GM12878 (cell line): Measurements from ENCODE around the gene TBC1D22B. TPM values are rescaled to one million over a fixed set of nuclear protein-coding genes. Genes with fewer than 3 reads are reported as not detected.

Source experiments
- ATAC-seq: fragments of 200-7000 bp; cut with Tn5 transposase; 3 replicates; pipeline ENCODE4 v1.9.1; 2020; ENCODE audit warnings: mild to moderate bottlenecking, moderate library complexity
- BruUV-seq: library from RNA; stranded (reverse); fragments of 400-500 nt; replicated peaks from 2 replicates; lab custom pipeline; 2021; lab: Mats Ljungman, UMichigan
- CTCF ChIA-PET: fragments of 300-600 bp; sonication (Branson Sonifier 250); formaldehyde crosslinking; extraction: SDS; loops from one replicate; lab custom pipeline; 2021; ENCODE audit warnings: inconsistent platforms; lab: Yijun Ruan, JAX
- POLR2A ChIA-PET: fragments of 350-600 bp; formaldehyde crosslinking; extraction: SDS; loops from one replicate; lab custom pipeline; 2021; ENCODE audit warnings: inconsistent platforms; lab: Charles Lee
- RAD21 ChIA-PET: fragments of 300-600 bp; sonication (Branson Sonifier 250); formaldehyde crosslinking; loops from one replicate; lab custom pipeline; 2023; ENCODE audit warnings: antibody characterized with exemption; ENCODE audit not compliant: unreplicated experiment; lab: Charles Lee
- SMC1A ChIA-PET: fragments of 300-600 bp; sonication (Branson Sonifier 250); formaldehyde crosslinking; loops from one replicate; lab custom pipeline; 2023; ENCODE audit not compliant: unreplicated experiment, uncharacterized antibody; lab: Charles Lee
- DNase-seq: peaks from one replicate; pipeline ENCODE4 v3.0.0-alpha.2; 2011; ENCODE audit warnings: low read depth, low spot score
- FAIRE-seq: peaks from 3 replicates; lab custom pipeline; 2011; peaks lifted over from hg19 to GRCh38; lab: Jason Lieb, UNC
- H2AFZ ChIP-seq: 2 replicates; pipeline ENCODE4 v1.6.0; 2011; ENCODE audit warnings: low read depth, low read length, control low read depth; ENCODE audit not compliant: control insufficient read depth
- H3K27ac ChIP-seq: 2 replicates; pipeline ENCODE4 v1.5.1; 2011; ENCODE audit warnings: control low read depth; ENCODE audit not compliant: control insufficient read depth, insufficient read depth
- H3K27me3 ChIP-seq, 2 experiments: replicated peaks in 1 of 2; 2 replicates each; pipeline versions ENCODE4 v1.6.0 to v1.6.1; 2011; ENCODE audit warnings: low read length in 1 of 2; ENCODE audit not compliant: control insufficient read depth in 2 of 2, insufficient read depth in 2 of 2
- H3K36me3 ChIP-seq, 2 experiments: 2 replicates each; pipeline ENCODE4 v1.5.1; 2011; ENCODE audit warnings: low read length in 1 of 2; ENCODE audit not compliant: control insufficient read depth in 2 of 2, insufficient read depth in 2 of 2
- H3K4me1 ChIP-seq: 2 replicates; pipeline ENCODE4 v1.6.1; 2011; ENCODE audit warnings: mild to moderate bottlenecking, low read length, moderate library complexity, mixed read lengths; ENCODE audit not compliant: control insufficient read depth, insufficient read depth
- H3K4me2 ChIP-seq: 2 replicates; pipeline ENCODE4 v1.6.0; 2011; ENCODE audit warnings: control low read depth; ENCODE audit not compliant: control insufficient read depth, insufficient read depth
- H3K4me3 ChIP-seq: fragments of 200-600 bp; sonication (generic); 2 replicates; pipeline ENCODE4 v1.5.1; 2016
- H3K79me2 ChIP-seq: 2 replicates; pipeline ENCODE4 v1.6.0; 2011; ENCODE audit warnings: low read length; ENCODE audit not compliant: control insufficient read depth, insufficient read depth
- H3K9ac ChIP-seq: 2 replicates; pipeline ENCODE4 v1.8.0; 2011; ENCODE audit warnings: low read length, control low read depth, mixed read lengths; ENCODE audit not compliant: control insufficient read depth, insufficient read depth
- H3K9me3 ChIP-seq: replicated peaks from 3 replicates; pipeline ENCODE4 v1.5.1; 2011; ENCODE audit warnings: mild to moderate bottlenecking, low read length; ENCODE audit not compliant: control insufficient read depth, insufficient read depth
- H4K20me1 ChIP-seq: 2 replicates; pipeline ENCODE4 v1.6.0; 2011; ENCODE audit not compliant: control insufficient read depth, insufficient read depth
- BHLHE40 ChIP-seq, 2 experiments: fragments of 450-650 bp in 1 of 2; IDR thresholded peaks; 2 replicates each; pipeline ENCODE4 v1.6.1; 2011 to 2017; ENCODE audit warnings: low read depth in 2 of 2, borderline replicate concordance in 1 of 2, improper control_type of control experiment in 1 of 2, low read length in 1 of 2, mild to moderate bottlenecking in 1 of 2
- CHD1 ChIP-seq: IDR thresholded peaks from 2 replicates; pipeline ENCODE4 v1.6.1; 2012; ENCODE audit warnings: low read depth, low read length, improper control_type of control experiment
- CREM ChIP-seq: IDR thresholded peaks from 2 replicates; pipeline ENCODE4 v1.6.1; 2014; ENCODE audit warnings: antibody characterized with exemption, low read depth
- EGR1 ChIP-seq, 2 experiments: IDR thresholded peaks; 1 replicate in 1 of 2; 2 replicates in 1 of 2; pipeline ENCODE4 v1.6.1; 2011 to 2012; ENCODE audit warnings: low read depth in 2 of 2, low read length in 2 of 2, borderline replicate concordance in 1 of 2, mild to moderate bottlenecking in 1 of 2, moderate library complexity in 1 of 2
- IKZF1 ChIP-seq: fragments of 450-650 bp; conservative IDR thresholded peaks from 2 replicates; pipeline ENCODE4 v1.6.1; 2017; ENCODE audit warnings: antibody characterized with exemption, mild to moderate bottlenecking
- POLR2A ChIP-seq: IDR thresholded peaks from 2 replicates; pipeline ENCODE4 v1.6.1; 2011; ENCODE audit warnings: low read depth, mild to moderate bottlenecking, low read length
- STAT1 ChIP-seq: fragments of 450-650 bp; conservative IDR thresholded peaks from 2 replicates; pipeline ENCODE4 v1.6.1; 2014; ENCODE audit warnings: antibody characterized with exemption, mild to moderate bottlenecking
- TAF1 ChIP-seq: IDR thresholded peaks from 2 replicates; pipeline ENCODE4 v1.6.1; 2011; ENCODE audit warnings: mild to moderate bottlenecking, low read depth, low read length, borderline replicate concordance
- TARDBP ChIP-seq: IDR thresholded peaks from 2 replicates; pipeline ENCODE4 v1.6.1; 2016; ENCODE audit warnings: borderline replicate concordance
- ZNF24 ChIP-seq: fragments of 450-650 bp; IDR thresholded peaks from 2 replicates; pipeline ENCODE4 v1.6.1; 2017; ENCODE audit warnings: antibody characterized with exemption, mild to moderate bottlenecking
- ZZZ3 ChIP-seq: IDR thresholded peaks from 2 replicates; pipeline ENCODE4 v1.6.1; 2011; ENCODE audit warnings: low read depth; ENCODE audit not compliant: control insufficient read depth, insufficient read length
- WGBS: methylation state at CpG from one replicate; pipeline ENCODE4 v1.1.6; 2016; ENCODE audit warnings: low lambda C conversion rate; ENCODE audit not compliant: insufficient replicate concordance, insufficient coverage; ENCODE audit errors: missing lambda C conversion rate; 5-methylcytosine and 5-hydroxymethylcytosine counted together
- in situ Hi-C: fragments of 300-500 bp; cut with MboI; formaldehyde crosslinking; loops from 9 replicates; pipeline ENCODE4 v1.14.3; 2018; ENCODE audit warnings: mixed read lengths
- intact Hi-C: fragments of 100-400 bp; cut with micrococcal nuclease; formaldehyde crosslinking; loops from one replicate; pipeline ENCODE4 v1.14.2; 2022; ENCODE audit not compliant: unreplicated experiment
- polyA plus RNA-seq, 11 experiments: library from polyadenylated mRNA; depleted of rRNA in 4 of 11; unstranded in 6 of 11; stranded (reverse) in 5 of 11; fragments of >200 nt; fragmentation: Nextera tagmentation in 4 of 11; fragmentation: Illumina TruSeq in 1 of 11; extraction: Ambion mirVana in 4 of 11; extraction: Trizol in 1 of 11; gene quantifications; 1 replicate in 1 of 11; 2 replicates in 10 of 11; pipeline versions ENCODE4 v1.2.1 to v1.2.3, GENCODE V29; 2011 to 2016; ENCODE audit warnings: inconsistent platforms in 2 of 11, missing spikeins in 2 of 11, low read depth in 1 of 11
- total RNA-seq, 4 experiments: library from RNA; depleted of rRNA in 3 of 4; stranded (reverse); fragments of >200 nt in 3 of 4; fragmentation: Illumina TruSeq in 1 of 4; extraction: Trizol in 1 of 4; gene quantifications; 2 replicates each; pipeline versions ENCODE4 v1.2.1 to v1.2.3, GENCODE V29; 2013 to 2021
- TF ChIP-seq, protein P1 (sequence below): fragments of 450-650 bp; IDR thresholded peaks from 2 replicates; pipeline ENCODE4 v1.6.1; 2017; ENCODE audit warnings: mild to moderate bottlenecking
- TF ChIP-seq, protein P2 (sequence below): fragments of 450-650 bp; IDR thresholded peaks from 2 replicates; pipeline ENCODE4 v1.6.1; 2018; ENCODE audit warnings: borderline replicate concordance, mild to moderate bottlenecking; ENCODE audit not compliant: partially characterized antibody

Gene TBC1D22B
- total and polyA plus RNA-seq, 10 of the 15 experiments (the other 5 are each of a cell fraction or from before 2014, with no cell fraction given), result 3.4 to 18.7 (median 14.1) TPM

DNA sequence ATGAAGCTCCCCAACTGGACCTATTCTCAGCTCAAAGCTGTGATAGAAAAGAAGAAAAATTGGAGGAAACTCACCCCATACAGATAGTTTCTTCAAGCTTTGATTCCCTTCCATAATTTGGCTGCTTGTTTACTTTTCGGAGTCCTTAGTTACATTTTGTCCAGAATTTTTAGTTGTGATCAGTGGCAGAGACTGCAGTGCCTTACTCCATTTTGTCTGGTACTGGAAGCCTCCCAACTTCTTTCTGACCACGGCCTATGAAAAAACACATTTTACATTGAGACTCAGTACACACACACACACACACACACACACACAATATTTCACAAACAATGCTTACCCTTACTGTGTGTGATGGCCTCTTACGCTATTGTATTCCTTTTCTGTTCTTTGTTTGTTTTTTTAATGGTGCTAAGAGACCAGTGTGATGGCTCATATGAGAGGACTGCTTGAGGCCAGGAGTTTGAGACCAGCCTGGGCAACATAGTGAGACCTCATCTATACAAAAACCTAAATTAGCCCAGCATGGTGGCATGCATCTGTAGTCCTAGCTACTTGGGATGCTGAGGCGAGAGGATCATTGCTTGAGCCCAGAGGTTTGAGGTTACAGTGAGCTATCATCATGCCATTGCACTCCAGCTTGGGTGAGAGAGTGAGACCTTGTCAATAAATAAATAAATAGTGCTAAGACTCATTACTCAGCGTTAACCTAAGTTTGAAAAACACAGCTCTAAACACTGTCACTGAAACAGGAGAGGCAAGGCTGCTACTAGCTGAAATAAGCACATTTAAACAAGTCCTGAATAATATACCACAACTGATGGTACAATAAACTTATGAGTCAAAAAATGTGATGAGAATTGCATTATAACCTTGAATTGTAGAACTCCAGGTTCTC, 82.4 kb downstream of the TBC1D22B start:
- CTCF ChIA-PET, result interaction anchor here (0.7 to 1.0 kb wide), 3 partner anchors 14 to 20 kb away, joined by 3 to 4 read pairs (median 3); no protein-coding TSS in a partner anchor
- no peaks in the 10 kb centered on the region for H3K79me2 ChIP-seq
- H4K20me1 ChIP-seq, result no peaks in the 10 kb centered on the region
- FAIRE-seq, result no peak
- POLR2A ChIA-PET, result no interaction called here
- H3K9ac ChIP-seq, result no peak overlapping the region
- intact Hi-C loops, result no loop called here
- in situ Hi-C loops, result no loop called here
- no peak overlapping the region for H3K4me2 ChIP-seq
- RAD21 ChIA-PET, result interaction anchor here (1.2 kb wide), 1 partner anchor 14 kb away, joined by 3 read pairs; no protein-coding TSS in a partner anchor
- H3K4me3 ChIP-seq, result no peak overlapping the region
- ATAC-seq, result no peak
- 93% methylated on average over 5 of the region's 5 CpGs for WGBS
- no peaks in the 10 kb centered on the region for H3K36me3 ChIP-seq
- DNase-seq, result no peak
- H3K27ac ChIP-seq, result no peak overlapping the region
- H3K27me3 ChIP-seq, result no peaks in the 10 kb centered on the region
- SMC1A ChIA-PET, result no interaction called here
- TF ChIP-seq TAF1 (no peak), CREM (no peak), ZZZ3 (no peak), EGR1 (IDR thresholded peaks at IDR 0.05; ENCODE audit: borderline replicate concordance in 1 of 2, low read depth in 2 of 2, low read length in 2 of 2) (no peak), BHLHE40 (IDR thresholded peaks at IDR 0.05; ENCODE audit: borderline replicate concordance in 1 of 2, low read depth in 2 of 2, low read length in 1 of 2) (no peak), TARDBP (no peak), CHD1 (no peak), IKZF1 (no peak), ZNF24 (no peak), POLR2A (no peak), STAT1 (no peak)
- TF ChIP-seq, protein P1, sequence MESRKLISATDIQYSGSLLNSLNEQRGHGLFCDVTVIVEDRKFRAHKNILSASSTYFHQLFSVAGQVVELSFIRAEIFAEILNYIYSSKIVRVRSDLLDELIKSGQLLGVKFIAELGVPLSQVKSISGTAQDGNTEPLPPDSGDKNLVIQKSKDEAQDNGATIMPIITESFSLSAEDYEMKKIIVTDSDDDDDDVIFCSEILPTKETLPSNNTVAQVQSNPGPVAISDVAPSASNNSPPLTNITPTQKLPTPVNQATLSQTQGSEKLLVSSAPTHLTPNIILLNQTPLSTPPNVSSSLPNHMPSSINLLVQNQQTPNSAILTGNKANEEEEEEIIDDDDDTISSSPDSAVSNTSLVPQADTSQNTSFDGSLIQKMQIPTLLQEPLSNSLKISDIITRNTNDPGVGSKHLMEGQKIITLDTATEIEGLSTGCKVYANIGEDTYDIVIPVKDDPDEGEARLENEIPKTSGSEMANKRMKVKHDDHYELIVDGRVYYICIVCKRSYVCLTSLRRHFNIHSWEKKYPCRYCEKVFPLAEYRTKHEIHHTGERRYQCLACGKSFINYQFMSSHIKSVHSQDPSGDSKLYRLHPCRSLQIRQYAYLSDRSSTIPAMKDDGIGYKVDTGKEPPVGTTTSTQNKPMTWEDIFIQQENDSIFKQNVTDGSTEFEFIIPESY, result no peak
- TF ChIP-seq, protein P2, sequence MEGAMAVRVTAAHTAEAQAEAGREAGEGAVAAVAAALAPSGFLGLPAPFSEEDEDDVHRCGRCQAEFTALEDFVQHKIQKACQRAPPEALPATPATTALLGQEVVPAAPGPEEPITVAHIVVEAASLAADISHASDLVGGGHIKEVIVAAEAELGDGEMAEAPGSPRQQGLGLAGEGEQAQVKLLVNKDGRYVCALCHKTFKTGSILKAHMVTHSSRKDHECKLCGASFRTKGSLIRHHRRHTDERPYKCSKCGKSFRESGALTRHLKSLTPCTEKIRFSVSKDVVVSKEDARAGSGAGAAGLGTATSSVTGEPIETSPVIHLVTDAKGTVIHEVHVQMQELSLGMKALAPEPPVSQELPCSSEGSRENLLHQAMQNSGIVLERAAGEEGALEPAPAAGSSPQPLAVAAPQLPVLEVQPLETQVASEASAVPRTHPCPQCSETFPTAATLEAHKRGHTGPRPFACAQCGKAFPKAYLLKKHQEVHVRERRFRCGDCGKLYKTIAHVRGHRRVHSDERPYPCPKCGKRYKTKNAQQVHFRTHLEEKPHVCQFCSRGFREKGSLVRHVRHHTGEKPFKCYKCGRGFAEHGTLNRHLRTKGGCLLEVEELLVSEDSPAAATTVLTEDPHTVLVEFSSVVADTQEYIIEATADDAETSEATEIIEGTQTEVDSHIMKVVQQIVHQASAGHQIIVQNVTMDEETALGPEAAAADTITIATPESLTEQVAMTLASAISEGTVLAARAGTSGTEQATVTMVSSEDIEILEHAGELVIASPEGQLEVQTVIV, result no peak
- no peaks in the 10 kb centered on the region for H3K4me1 ChIP-seq
- no TSS peak for BruUV-seq
- no peak overlapping the region for H2AFZ ChIP-seq
- no peaks in the 10 kb centered on the region for H3K9me3 ChIP-seq
